SK-N-SH (cell line): Measurements from ENCODE around the gene WFDC6. TPM values are rescaled to one million over a fixed set of nuclear protein-coding genes. Genes with fewer than 3 reads are reported as not detected.
"Not testable (repeated sequence)": the region's sequence is repeated elsewhere in the genome, so short reads cannot be mapped to it uniquely, and the experiment has no call there.

Experiments used
- CTCF ChIA-PET: fragments of 300-600, 350-600 bp; formaldehyde crosslinking; extraction: SDS; loops from one replicate; lab custom pipeline; 2021; lab: Yijun Ruan, JAX
- POLR2A ChIA-PET: fragments of 350-600 bp; sonication (Branson Sonifier 250); formaldehyde crosslinking; extraction: SDS; loops from one replicate; lab custom pipeline; 2020; ENCODE audit warnings: antibody characterized with exemption, inconsistent platforms; lab: Yijun Ruan, JAX
- DNase-seq: peaks from one replicate; pipeline ENCODE4 v3.0.0; 2012
- H2AFZ ChIP-seq: fragments of 200-600 bp; sonication (generic); 2 replicates; pipeline ENCODE4 v1.8.1; 2016; ENCODE audit warnings: antibody characterized with exemption, mild to moderate bottlenecking, low read depth
- H3F3A ChIP-seq: fragments of 200-600 bp; sonication (generic); replicated peaks from 2 replicates; pipeline ENCODE3; 2016; ENCODE audit warnings: antibody characterized with exemption, mild to moderate bottlenecking; ENCODE audit not compliant: insufficient read depth
- H3K27ac ChIP-seq, 2 experiments: fragments of 200-500 bp in 1 of 2; fragments of 200-600 bp in 1 of 2; sonication (Bioruptor generic) in 1 of 2; sonication (generic), shearing (Covaris generic) in 1 of 2; 2 replicates each; pipeline versions ENCODE4 v1.5.1 to v1.6.1; 2014 to 2016; ENCODE audit warnings: low read depth in 2 of 2, inconsistent platforms in 1 of 2, low read length in 1 of 2, mild to moderate bottlenecking in 1 of 2, mixed read lengths in 1 of 2
- H3K27me3 ChIP-seq: fragments of 200-600 bp; sonication (generic), shearing (Covaris generic); 2 replicates; pipeline ENCODE4 v1.6.1; 2016; ENCODE audit warnings: mixed run types; ENCODE audit not compliant: insufficient read depth
- H3K36me3 ChIP-seq, 2 experiments: fragments of 200-500 bp in 1 of 2; fragments of 200-600 bp in 1 of 2; sonication (Bioruptor generic) in 1 of 2; sonication (generic) in 1 of 2; replicated peaks in 1 of 2; 2 replicates each; pipeline versions ENCODE3 to v1.5.1; 2014 to 2016; ENCODE audit warnings: low read length in 1 of 2, mild to moderate bottlenecking in 1 of 2; ENCODE audit not compliant: insufficient read depth in 2 of 2, control insufficient read depth in 1 of 2
- H3K4me1 ChIP-seq, 2 experiments: fragments of 200-500 bp in 1 of 2; fragments of 200-600 bp in 1 of 2; sonication (Bioruptor generic) in 1 of 2; sonication (generic), shearing (Covaris generic) in 1 of 2; 2 replicates each; pipeline versions ENCODE4 v1.5.1 to v1.6.1; 2014 to 2016; ENCODE audit warnings: low read depth in 1 of 2, low read length in 1 of 2, mixed run types in 1 of 2; ENCODE audit not compliant: insufficient read depth in 2 of 2, control insufficient read depth in 1 of 2
- H3K4me2 ChIP-seq: fragments of 200-600 bp; sonication (generic), shearing (Covaris generic); 2 replicates; pipeline ENCODE4 v1.6.1; 2017; ENCODE audit warnings: mixed run types
- H3K4me3 ChIP-seq, 2 experiments: fragments of 200-500 bp in 1 of 2; fragments of 200-600 bp in 1 of 2; sonication (Bioruptor generic) in 1 of 2; sonication (generic), shearing (Covaris generic) in 1 of 2; 2 replicates each; pipeline versions ENCODE4 v1.5.1 to v1.8.1; 2014 to 2016; ENCODE audit warnings: low read depth in 2 of 2, inconsistent platforms in 1 of 2, low read length in 1 of 2, mild to moderate bottlenecking in 1 of 2, mixed read lengths in 1 of 2, moderate library complexity in 1 of 2
- H3K79me2 ChIP-seq: fragments of 200-600 bp; sonication (generic); 2 replicates; pipeline ENCODE4 v1.8.1; 2017; ENCODE audit warnings: mild to moderate bottlenecking; ENCODE audit not compliant: insufficient read depth
- H3K9ac ChIP-seq: fragments of 200-600 bp; sonication (generic); 2 replicates; pipeline ENCODE4 v1.6.1; 2017; ENCODE audit warnings: mixed run types
- H3K9me2 ChIP-seq: fragments of 200-600 bp; sonication (generic); 2 replicates; pipeline ENCODE4 v1.6.1; 2017; ENCODE audit warnings: mixed run types
- H3K9me3 ChIP-seq: fragments of 200-600 bp; sonication (generic); 2 replicates; pipeline ENCODE4 v1.6.1; 2017; ENCODE audit warnings: mixed run types, mild to moderate bottlenecking, moderate library complexity
- H4K20me1 ChIP-seq: fragments of 200-600 bp; sonication (generic); 2 replicates; pipeline ENCODE4 v1.6.1; 2017; ENCODE audit warnings: mild to moderate bottlenecking, mixed run types; ENCODE audit not compliant: insufficient read depth
- CHD2 ChIP-seq: fragments of 150-350 bp; IDR thresholded peaks from 2 replicates; pipeline ENCODE4 v1.6.1; 2018; ENCODE audit warnings: low read length; ENCODE audit not compliant: partially characterized antibody
- GABPA ChIP-seq: IDR thresholded peaks from 2 replicates; pipeline ENCODE4 v1.4.0; 2012; ENCODE audit warnings: low read depth, mild to moderate bottlenecking
- GATA2 ChIP-seq: sonication (generic); formaldehyde crosslinking; IDR thresholded peaks from 2 replicates; pipeline ENCODE4 v1.5.0; 2020; ENCODE audit warnings: mild to moderate bottlenecking, missing genetic modification reagents
- MEF2A ChIP-seq: IDR thresholded peaks from 2 replicates; pipeline ENCODE4 v1.4.0; 2012; ENCODE audit warnings: low read depth, borderline replicate concordance
- MXI1 ChIP-seq: IDR thresholded peaks from 2 replicates; pipeline ENCODE4 v1.6.1; 2012; ENCODE audit warnings: mild to moderate bottlenecking, low read depth, low read length, improper control_type of control experiment
- NFIC ChIP-seq: IDR thresholded peaks from 2 replicates; pipeline ENCODE4 v1.4.0; 2012; ENCODE audit warnings: borderline replicate concordance
- NRF1 ChIP-seq: IDR thresholded peaks from 2 replicates; pipeline ENCODE4 v1.6.1; 2012; ENCODE audit warnings: low read depth, mild to moderate bottlenecking, low read length
- PBX3 ChIP-seq: IDR thresholded peaks from 2 replicates; pipeline ENCODE4; 2012
- POLR2AphosphoS5 ChIP-seq: IDR thresholded peaks from 2 replicates; pipeline ENCODE4 v1.6.1; 2012; ENCODE audit warnings: low read depth, low read length
- RFX5 ChIP-seq: IDR thresholded peaks from 2 replicates; pipeline ENCODE4 v1.6.1; 2012; ENCODE audit warnings: mild to moderate bottlenecking, improper control_type of control experiment, low read length
- SIN3A ChIP-seq: IDR thresholded peaks from 2 replicates; pipeline ENCODE4 v1.6.1; 2012; ENCODE audit warnings: low read depth, mild to moderate bottlenecking, low read length, moderate library complexity, borderline replicate concordance
- TCF12 ChIP-seq: IDR thresholded peaks from 2 replicates; pipeline ENCODE4 v1.4.0; 2012
- USF2 ChIP-seq: fragments of 150-350 bp; IDR thresholded peaks from 2 replicates; pipeline ENCODE4 v1.6.1; 2017; ENCODE audit warnings: antibody characterized with exemption, low read length, low read depth, borderline replicate concordance
- YY1 ChIP-seq: IDR thresholded peaks from 2 replicates; pipeline ENCODE4 v1.4.0; 2012; ENCODE audit warnings: low read depth, mild to moderate bottlenecking
- WGBS: methylation state at CpG from one replicate; pipeline ENCODE4 v1.1.6; 2017; ENCODE audit warnings: low lambda C conversion rate; 5-methylcytosine and 5-hydroxymethylcytosine counted together
- polyA plus RNA-seq, 3 experiments: library from polyadenylated mRNA; depleted of rRNA; stranded (reverse); fragments of >200 nt; gene quantifications; 2 replicates each; pipeline ENCODE4 v1.2.3, GENCODE V29; 2012
- TF ChIP-seq, protein P1 (sequence below): IDR thresholded peaks from 2 replicates; pipeline ENCODE4 v1.4.0; 2012; ENCODE audit warnings: low read depth, borderline replicate concordance

The WFDC6 gene
- polyA plus RNA-seq, 1 of the 3 experiments (the other 2 are of a cell fraction) = not detected

- TF ChIP-seq NFIC (no peak), POLR2AphosphoS5 (no peak), GATA2 (no peak), SIN3A (no peak)
These were observed 37.7 kb upstream of the WFDC6 start (continued) for GRCh38 chr20:45576995-45577394.

DNA sequence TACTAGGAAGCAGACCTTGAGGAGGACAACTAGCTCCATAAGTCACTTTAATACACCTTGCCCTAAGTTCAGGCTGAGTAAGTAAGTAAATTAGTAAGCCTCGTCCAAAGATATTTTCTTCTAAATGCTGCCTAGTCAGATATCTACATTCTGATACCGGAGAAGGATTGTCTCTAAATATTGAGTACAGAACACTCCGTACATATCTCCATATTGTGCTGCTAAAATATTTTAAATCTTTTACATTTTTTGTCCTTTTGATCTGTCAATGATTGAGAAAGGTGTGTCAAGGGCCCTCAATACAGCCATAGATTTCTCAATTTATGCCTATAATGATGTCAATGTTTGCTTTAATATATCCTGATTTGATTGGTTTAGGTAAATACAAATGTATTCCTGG lies 36.6 kb upstream of the WFDC6 start:
- H3K4me2 ChIP-seq = no peak overlapping the region
- CTCF ChIA-PET = no interaction called here
- no peaks in the 10 kb centered on the region for H3K36me3 ChIP-seq
- no peaks in the 10 kb centered on the region for H3K9me3 ChIP-seq
- H3K9me2 ChIP-seq = no peaks in the 10 kb centered on the region
- DNase-seq = no peak
- 41% methylated on average over 3 of the region's 3 CpGs for WGBS
- no peak overlapping the region for H3K9ac ChIP-seq
- H3K4me1 ChIP-seq = no peaks in the 10 kb centered on the region
- TF ChIP-seq CHD2 (no peak), MXI1 (no peak), POLR2AphosphoS5 (no peak), RFX5 (no peak), TCF12 (no peak), NRF1 (no peak), MEF2A (no peak), YY1 (no peak), GABPA (no peak), GATA2 (no peak), USF2 (no peak), SIN3A (no peak), PBX3 (no peak), NFIC (no peak)
- TF ChIP-seq, protein P1, sequence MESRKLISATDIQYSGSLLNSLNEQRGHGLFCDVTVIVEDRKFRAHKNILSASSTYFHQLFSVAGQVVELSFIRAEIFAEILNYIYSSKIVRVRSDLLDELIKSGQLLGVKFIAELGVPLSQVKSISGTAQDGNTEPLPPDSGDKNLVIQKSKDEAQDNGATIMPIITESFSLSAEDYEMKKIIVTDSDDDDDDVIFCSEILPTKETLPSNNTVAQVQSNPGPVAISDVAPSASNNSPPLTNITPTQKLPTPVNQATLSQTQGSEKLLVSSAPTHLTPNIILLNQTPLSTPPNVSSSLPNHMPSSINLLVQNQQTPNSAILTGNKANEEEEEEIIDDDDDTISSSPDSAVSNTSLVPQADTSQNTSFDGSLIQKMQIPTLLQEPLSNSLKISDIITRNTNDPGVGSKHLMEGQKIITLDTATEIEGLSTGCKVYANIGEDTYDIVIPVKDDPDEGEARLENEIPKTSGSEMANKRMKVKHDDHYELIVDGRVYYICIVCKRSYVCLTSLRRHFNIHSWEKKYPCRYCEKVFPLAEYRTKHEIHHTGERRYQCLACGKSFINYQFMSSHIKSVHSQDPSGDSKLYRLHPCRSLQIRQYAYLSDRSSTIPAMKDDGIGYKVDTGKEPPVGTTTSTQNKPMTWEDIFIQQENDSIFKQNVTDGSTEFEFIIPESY = no peak
- H4K20me1 ChIP-seq = no peaks in the 10 kb centered on the region
- H3K27me3 ChIP-seq = no peaks in the 10 kb centered on the region; the same call in 1 of the 2 replicates
- POLR2A ChIA-PET = no interaction called here
- no peaks in the 10 kb centered on the region for H3K79me2 ChIP-seq
- H2AFZ ChIP-seq = no peak overlapping the region
- no peak overlapping the region for H3K27ac ChIP-seq
- H3F3A ChIP-seq = no peaks in the 10 kb centered on the region
- H3K4me3 ChIP-seq = no peak overlapping the region

DNA sequence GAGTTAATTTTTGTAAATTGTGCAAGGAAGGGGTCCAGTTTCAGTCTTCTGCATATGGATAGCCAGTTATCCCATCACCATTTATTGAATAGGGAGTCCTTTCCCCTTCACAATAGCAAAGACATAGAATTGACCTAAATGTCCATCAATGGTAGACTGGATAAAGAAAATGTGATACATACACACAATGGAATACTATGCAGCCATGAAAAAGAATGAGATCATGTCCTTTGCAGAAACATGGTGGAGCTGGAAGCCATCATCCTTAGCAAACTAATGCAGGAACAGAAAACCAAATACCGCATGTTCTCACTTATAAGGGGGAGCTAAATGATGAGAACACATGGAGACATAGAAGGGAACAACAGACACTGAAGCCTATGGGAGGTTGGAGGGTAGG lies 30.4 kb upstream of the WFDC6 start:
- H3K36me3 ChIP-seq, H3K9me3 ChIP-seq, H2AFZ ChIP-seq, DNase-seq, H3K4me2 ChIP-seq, H3K9ac ChIP-seq, H3K27me3 ChIP-seq, H3K4me3 ChIP-seq, H3K27ac ChIP-seq, H3F3A ChIP-seq, CTCF ChIA-PET, H4K20me1 ChIP-seq, POLR2A ChIA-PET, H3K9me2 ChIP-seq, H3K79me2 ChIP-seq, H3K4me1 ChIP-seq: not testable (repeated sequence)
- WGBS = 0% methylated on average over 1 of the region's 1 CpG
